A549 (cell line): ENCODE results near the gene COL5A1.

ENCODE experiments used
- CBX2 ChIP-seq: fragments of 200-600 bp; sonication (generic); IDR thresholded peaks from 2 replicates; pipeline ENCODE4 v1.6.1; 2016; ENCODE audit warnings: low read depth, mild to moderate bottlenecking, borderline replicate concordance
- CTCF ChIP-seq: fragments of >200 bp; sonication (Bioruptor Twin); formaldehyde crosslinking; IDR thresholded peaks from 3 replicates; pipeline ENCODE4 v1.5.1; 2016
- JUN ChIP-seq, 2 experiments: fragments of >200 bp; sonication (Bioruptor Twin); formaldehyde crosslinking; IDR thresholded peaks; 2 replicates in 1 of 2; 3 replicates in 1 of 2; pipeline ENCODE4 v1.6.1; 2016 to 2017
- KDM5A ChIP-seq: fragments of 200-600 bp; sonication (generic); IDR thresholded peaks from 2 replicates; pipeline ENCODE4 v1.6.1; 2016; ENCODE audit warnings: antibody characterized with exemption, mild to moderate bottlenecking
- POLR2A ChIP-seq: IDR thresholded peaks from 2 replicates; pipeline ENCODE4 v1.6.1; 2012; ENCODE audit warnings: mild to moderate bottlenecking, low read length
- REST ChIP-seq: fragments of 200-600 bp; sonication (generic); IDR thresholded peaks from 2 replicates; pipeline ENCODE4 v1.6.1; 2016; ENCODE audit warnings: antibody characterized with exemption, mild to moderate bottlenecking, moderate library complexity

- TF ChIP-seq POLR2A (no peak), CTCF (no peak), KDM5A (no peak), JUN (IDR thresholded peaks at IDR 0.05) (no peak), CBX2 (no peak), REST (no peak)
Measured at GRCh38 chr9:134688231-134688630, 46.6 kb downstream of the COL5A1 start.
